Stimulated activated CD4-positive, alpha-beta T cell treated with anti-CD3 and anti-CD28 coated beads, Interleukin-4, amount 100 ng/mL, for 4 hours (primary cell): ENCODE results near the gene ZNF616.

ENCODE experiments used
- DNase-seq, 2 experiments: peaks; one replicate each; pipeline ENCODE4 v3.0.0-alpha.2; 2020

Gene ZNF616

DNA sequence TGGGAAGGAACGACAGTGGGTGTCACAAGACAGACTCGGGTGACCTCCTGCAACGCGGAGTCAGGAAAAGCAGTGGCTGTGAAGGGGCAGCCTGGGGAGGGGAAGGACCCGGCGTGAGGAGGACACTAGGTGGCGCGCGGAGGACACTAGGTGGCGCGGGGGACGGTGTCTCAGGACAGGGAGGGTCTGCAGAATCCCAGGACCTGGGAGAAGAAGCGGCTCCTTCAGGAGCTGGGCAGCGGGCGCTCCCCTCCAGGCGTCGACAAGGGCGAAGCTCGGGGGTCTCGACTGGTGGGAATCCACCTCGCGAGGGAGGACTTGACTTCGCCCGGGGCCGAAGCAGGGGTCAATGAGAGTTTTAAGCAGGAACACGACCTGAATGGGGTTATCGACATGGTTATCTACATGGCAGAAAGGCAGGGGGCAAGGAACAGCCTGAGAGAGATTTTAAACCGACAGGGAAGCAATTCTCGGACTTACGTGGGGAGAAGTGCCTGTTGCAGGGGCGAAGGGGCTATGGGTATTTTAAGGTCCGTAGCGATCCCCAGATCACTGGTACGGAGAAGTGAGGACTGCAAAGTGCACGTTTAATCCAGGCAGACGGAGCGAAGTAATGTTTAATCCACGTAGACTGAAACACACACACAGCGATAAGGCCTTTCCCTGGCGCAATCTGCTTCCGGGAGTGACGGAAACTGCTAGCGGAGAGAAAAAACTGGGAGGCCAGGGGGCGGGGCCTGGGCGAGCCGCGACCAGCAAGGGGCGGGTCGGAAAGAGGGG, at the start of gene ZNF616:
Gene ZNF616 (minus strand): TSS at position 687 of the 780 bp plus-strand sequence. CDS start 9,426 bp downstream, outside the sequence.
- peak; percentile 73 to 95 for DNase-seq

DNA sequence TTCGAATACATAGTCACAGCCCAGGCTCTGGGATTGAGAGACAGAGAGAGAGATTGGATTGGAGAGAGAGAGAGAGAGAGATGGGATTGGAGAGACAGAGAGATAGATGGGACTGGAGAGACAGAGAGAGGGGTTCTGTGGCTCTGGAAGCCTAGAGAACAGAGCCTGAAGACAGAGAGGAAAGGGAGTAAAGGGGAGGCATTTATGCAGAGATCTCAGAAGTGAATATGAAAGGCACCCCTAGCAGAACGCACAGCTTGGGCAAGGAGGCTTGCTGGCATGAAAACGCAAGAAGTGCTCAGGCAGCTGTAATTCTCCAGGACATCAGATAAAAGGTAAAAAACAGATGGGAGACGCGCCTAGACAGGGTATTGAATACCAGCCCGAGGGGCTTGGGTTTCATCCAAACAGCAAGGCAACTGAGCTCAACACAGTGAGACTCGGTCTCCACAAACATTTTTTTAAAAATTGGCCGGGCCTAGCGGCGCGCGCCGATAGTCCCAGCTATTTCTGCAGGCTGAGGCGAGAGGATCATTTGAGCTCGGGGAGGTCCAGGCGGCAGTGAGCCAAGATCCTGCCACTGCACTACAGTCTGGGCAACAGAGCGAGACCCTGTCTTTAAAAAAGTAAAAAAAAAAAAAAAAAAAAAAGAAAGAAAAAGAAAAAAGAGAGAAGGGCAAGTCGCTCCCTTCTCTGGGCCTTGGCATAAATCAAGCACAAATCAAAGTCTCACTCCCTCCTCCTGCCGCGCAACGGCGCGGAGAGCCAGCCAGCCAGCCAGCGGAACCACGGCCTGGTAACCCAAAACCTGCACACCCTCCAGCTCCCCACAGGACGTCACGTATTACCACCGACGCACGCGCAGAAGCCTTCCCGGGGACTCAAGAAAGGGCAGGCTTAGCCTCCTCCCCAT, 49.3 kb upstream of the ZNF616 start:
- DNase-seq = peak in 1 of 2 experiments; percentile 95

- DNase-seq = no peak
Observed at GRCh38 chr19:52187407-52187806, 47.7 kb upstream of the ZNF616 start.

DNA sequence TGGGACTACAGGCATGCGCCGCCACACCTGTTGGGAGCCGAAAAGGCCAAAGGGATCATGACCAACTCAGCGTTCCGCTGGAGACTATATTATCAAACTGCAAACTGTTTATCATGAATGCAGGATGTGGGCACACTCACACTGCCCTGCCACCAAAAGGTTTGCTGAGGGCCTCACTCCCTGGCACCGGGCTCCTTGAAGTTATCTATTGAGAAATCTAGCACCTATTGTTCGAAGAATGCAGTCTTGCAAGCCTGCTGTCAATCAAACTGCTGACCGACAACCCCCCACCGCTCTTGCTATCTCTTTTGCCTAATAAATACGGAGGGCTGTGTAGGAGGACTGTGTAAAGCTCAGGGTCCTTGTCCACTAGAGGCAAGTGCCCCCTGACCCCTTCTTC, 36.8 kb upstream of the ZNF616 start:
- no peak for DNase-seq

DNA sequence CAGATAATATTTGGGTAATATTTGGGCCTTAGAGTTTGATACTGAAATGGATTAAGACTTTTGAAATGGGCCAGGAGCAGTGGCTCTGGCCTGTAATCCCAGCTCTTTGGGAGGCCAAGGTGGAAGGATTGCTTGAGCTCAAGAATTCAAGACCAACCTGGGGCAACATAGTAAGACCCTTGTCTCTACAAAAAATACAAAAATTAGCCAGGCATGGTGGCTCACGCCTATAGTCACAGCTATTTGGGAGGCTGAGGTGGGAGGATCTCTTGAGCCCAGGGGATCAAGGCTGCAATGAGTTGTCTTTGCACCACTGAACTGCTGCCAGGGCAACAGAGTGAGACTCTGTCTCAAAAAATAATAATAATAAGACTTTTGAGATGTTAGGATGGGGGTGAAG, 32.6 kb upstream of the ZNF616 start:
- DNase-seq = no peak

GRCh38 chr19:52171321-52172169, 31.8 kb upstream of the ZNF616 start, which contains the start of gene ZNF836:
ZNF836 (minus strand) TSS chr19:52171621; CDS start chr19:52168072, 3,549 bp downstream.
- DNase-seq = peak; percentile 88 to 89

- no peak for DNase-seq
Observed at GRCh38 chr19:52170863-52171320, 31.2 kb upstream of the ZNF616 start.

- no peak for DNase-seq
Observed at GRCh38 chr19:52170304-52170703, 30.6 kb upstream of the ZNF616 start.

GRCh38 chr19:52155596-52156359, 16.0 kb upstream of the ZNF616 start:
- no peak for DNase-seq

GRCh38 chr19:52148256-52148655, 8.5 kb upstream of the ZNF616 start:
- no peak for DNase-seq

DNA sequence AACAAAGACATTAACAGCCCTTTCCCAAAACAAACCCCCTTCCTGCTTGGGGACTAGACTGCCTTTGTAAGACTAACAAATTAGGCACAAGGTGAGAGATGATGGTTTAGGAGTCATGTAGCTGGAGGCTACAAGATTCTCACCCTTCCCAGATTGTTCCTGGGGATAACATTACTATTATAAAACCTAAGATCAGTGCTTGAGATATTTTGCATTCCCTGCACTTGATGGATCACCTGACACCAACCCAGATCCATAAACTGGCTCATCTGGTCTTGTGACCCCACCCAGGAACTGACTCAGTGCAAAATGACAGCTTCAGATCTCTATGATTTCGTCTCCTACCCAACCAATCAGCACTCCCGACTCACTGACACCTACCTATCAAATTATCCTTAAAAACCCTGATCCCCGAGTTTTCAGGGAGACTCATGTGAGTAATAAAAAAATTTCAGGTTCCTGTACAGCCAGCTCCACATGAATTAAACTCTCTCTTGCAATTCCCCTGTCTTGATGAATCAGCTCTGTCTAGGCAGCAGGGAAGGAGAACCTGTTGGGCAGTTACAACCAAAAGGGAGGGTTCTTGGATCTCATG, 2.4 kb upstream of the ZNF616 start:
- no peak for DNase-seq

GRCh38 chr19:52141203-52141602, 1.5 kb upstream of the ZNF616 start:
- DNase-seq = no peak

- peak in 1 of 2 experiments; percentile 99 for DNase-seq
Observed at GRCh38 chr19:52140032-52140710, 433 bp upstream of the ZNF616 start.

DNA sequence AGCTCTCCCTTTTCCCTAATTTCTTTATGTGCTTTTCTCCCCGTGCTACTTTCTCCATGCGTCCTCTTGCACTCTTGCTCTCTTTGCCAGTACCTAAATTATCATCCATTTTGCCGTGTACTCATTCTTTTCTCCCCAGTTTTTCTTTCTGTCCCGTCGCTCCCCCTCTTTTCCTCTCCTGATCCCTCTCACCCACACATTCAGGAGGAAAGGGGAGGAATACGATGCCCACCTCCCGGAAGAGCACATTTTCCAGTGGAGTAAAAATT, 821 bp downstream of the ZNF616 start:
- no peak for DNase-seq

DNA sequence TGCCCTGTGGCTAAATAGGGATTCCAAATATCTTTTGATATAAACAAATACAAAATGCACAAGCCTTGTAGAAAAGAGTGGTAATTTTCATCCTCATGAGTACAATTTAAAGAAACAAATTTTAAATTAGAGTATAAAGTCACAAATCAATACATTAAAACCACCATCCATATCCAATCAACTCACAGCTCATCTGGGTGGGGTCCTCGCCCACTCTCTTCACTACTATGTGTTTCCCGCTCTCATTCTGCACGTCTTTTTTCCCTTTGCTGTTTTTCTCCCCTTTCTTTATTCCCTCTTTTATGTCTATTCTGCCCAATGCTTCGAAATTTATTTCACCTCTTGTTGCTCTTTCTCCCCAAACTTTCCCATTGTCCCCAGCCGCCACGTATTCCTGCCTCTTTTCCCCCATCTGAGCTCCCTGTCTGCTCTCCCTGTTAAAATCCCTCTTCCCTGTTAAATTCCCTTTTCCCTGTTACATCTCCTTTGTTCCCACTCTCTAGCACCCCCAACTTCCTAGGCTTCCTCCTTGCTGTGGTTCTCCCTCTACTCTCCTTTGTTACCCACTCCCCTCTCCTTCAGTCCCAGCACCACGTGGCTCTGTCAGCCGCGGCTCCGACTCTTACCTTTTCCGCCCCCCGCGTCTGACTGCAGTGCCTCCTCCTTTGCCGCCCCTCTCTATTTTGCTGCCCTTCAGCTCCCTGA, 1.3 kb downstream of the ZNF616 start:
- DNase-seq = peak; percentile 9 to 22

- no peak for DNase-seq
Observed at GRCh38 chr19:52120286-52120685, 19.5 kb downstream of the ZNF616 start.

- no peak for DNase-seq
Observed at GRCh38 chr19:52115526-52116053, 24.1 kb downstream of the ZNF616 start.

DNA sequence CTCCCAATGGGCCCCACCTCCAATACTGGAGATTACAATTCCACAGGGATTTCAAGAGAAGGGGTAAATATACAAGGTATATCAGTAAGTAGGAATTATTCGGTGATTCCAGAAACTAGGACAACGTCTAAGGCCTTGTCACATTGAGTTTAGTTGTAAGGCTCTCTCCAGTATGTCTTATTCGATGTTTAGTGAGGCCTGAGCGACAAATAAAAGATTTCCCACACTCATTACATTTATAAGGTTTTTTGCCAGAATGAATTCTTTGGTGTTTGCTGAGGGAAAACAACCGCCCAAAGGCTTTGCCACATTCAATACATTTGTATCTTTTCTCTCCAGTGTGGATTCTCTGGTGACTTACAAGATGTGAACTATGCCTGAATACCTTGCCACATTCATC, 25.0 kb downstream of the ZNF616 start:
- DNase-seq = no peak

DNA sequence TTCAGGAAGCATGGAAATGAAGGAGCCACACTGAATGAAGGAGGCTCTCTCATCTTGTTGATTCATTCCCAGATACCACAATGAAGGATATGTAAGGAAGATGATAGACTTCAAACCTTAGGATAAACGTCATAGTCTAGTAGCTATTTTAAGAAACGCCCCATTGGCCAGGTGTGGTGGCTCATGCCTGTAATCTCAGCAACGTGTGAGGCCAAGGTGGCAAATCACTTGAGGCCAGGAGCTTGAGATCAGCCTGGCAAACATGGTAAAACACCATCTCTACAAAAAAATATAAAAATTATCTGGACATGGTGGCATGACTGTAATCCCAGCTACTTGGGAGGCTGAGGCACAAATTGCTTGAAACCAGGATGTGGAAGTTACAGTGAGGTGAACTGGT, 27.1 kb downstream of the ZNF616 start:
- no peak for DNase-seq

DNA sequence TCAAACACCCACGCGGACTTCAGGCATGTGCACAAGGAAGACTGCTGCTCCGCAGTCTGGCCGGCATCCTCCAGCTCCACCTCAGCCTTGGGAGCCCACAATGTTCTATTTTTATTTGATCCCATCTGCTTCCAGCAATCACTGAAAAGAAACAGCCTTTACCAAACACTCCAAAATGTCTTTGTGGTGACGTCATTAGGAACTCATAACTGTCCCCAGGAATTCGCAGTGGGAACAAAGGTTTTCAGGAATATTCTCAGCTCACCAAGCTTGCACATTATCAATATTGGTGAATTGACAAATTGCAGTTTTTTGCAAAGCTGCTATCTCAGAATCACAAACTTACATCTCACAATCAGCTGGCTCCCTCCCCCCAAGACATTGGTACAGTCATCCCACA, 29.0 kb downstream of the ZNF616 start:
- DNase-seq = no peak
